NCI-H2196 (cell line): ENCODE results near the gene ZNF213.
"Not testable (repeated sequence)": the region's sequence is repeated elsewhere in the genome, so short reads cannot be mapped to it uniquely, and the experiment has no call there.

ENCODE experiments used
- DNase-seq: peaks from one replicate; lab custom pipeline; 2025; ENCODE audit not compliant: unreplicated experiment; lab: John Stamatoyannopoulos, UW

Gene ZNF213

GRCh38 chr16:3165111-3165822, 30.4 kb downstream of the ZNF213 start:
- DNase-seq, result no peak

GRCh38 chr16:3166505-3166886, 31.7 kb downstream of the ZNF213 start:
- DNase-seq, result no peak

GRCh38 chr16:3168729-3169128, 33.9 kb downstream of the ZNF213 start:
- not testable (repeated sequence) for DNase-seq

GRCh38 chr16:3170440-3171180, 35.8 kb downstream of the ZNF213 start:
- no peak for DNase-seq

- DNase-seq, result no peak
Observed at GRCh38 chr16:3171181-3171854, 36.5 kb downstream of the ZNF213 start.

GRCh38 chr16:3171855-3172593, 37.2 kb downstream of the ZNF213 start:
- no peak for DNase-seq

- no peak for DNase-seq
Observed at GRCh38 chr16:3173892-3174617, 39.2 kb downstream of the ZNF213 start.

- DNase-seq, result no peak
Observed at GRCh38 chr16:3174618-3175148, 39.9 kb downstream of the ZNF213 start.

- no peak for DNase-seq
Observed at GRCh38 chr16:3175157-3176093, 40.6 kb downstream of the ZNF213 start.

- DNase-seq, result no peak
Observed at GRCh38 chr16:3179651-3180050, 44.8 kb downstream of the ZNF213 start.

- no peak for DNase-seq
Observed at GRCh38 chr16:3180445-3180878, 45.6 kb downstream of the ZNF213 start.

GRCh38 chr16:3182293-3182607, 47.4 kb downstream of the ZNF213 start:
- not testable (repeated sequence) for DNase-seq

- no peak for DNase-seq
Observed at GRCh38 chr16:3182608-3183444, 48.0 kb downstream of the ZNF213 start.

- DNase-seq, result no peak
Observed at GRCh38 chr16:3183445-3184139, 48.8 kb downstream of the ZNF213 start.

- no peak for DNase-seq
Observed at GRCh38 chr16:3186946-3187690, 52.3 kb downstream of the ZNF213 start.

- DNase-seq, result no peak
Observed at GRCh38 chr16:3187798-3188674, 53.2 kb downstream of the ZNF213 start, which contains the start of gene OR1F1. Gene OR1F1 (plus strand): TSS chr16:3188204.
